B cell (primary cell): ENCODE results near the gene TXNDC2. TPM values are rescaled to one million over a fixed set of nuclear protein-coding genes. Genes with fewer than 3 reads are reported as not detected.
"Not testable (repeated sequence)": the region's sequence is repeated elsewhere in the genome, so short reads cannot be mapped to it uniquely, and the experiment has no call there.

Experiments
- ATAC-seq: fragments of 200-7000 bp; cut with Tn5 transposase; one replicate; pipeline ENCODE4 v1.10.0; 2021; ENCODE audit warnings: low read depth, mild to moderate bottlenecking, moderate number of reproducible peaks, moderate library complexity
- CTCF ChIA-PET: fragments of 350-600 bp; sonication (Branson Sonifier 250); formaldehyde crosslinking; loops from one replicate; lab custom pipeline; 2021; ENCODE audit warnings: antibody characterized with exemption, inconsistent platforms; lab: Charles Lee
- POLR2A ChIA-PET: fragments of 350-600 bp; sonication (Branson Sonifier 250); formaldehyde crosslinking; loops from one replicate; lab custom pipeline; 2021; ENCODE audit warnings: antibody characterized with exemption; lab: Charles Lee
- DNase-seq: peaks from one replicate; pipeline ENCODE4 v3.0.0; 2013
- H2AFZ ChIP-seq: 2 replicates; pipeline ENCODE4 v1.6.1; 2012; ENCODE audit warnings: mild to moderate bottlenecking, low read depth, low read length; ENCODE audit not compliant: insufficient read depth, poor library complexity, severe bottlenecking
- H3K27ac ChIP-seq, 2 donors: 1 replicate in 1 of 2; 2 replicates in 1 of 2; pipeline ENCODE4 v1.5.1; 2012 to 2013; ENCODE audit warnings: low read length in 2 of 2, mild to moderate bottlenecking in 2 of 2, moderate library complexity in 1 of 2
- H3K27me3 ChIP-seq, 4 experiments: fragments of 200-600 bp in 1 of 4; sonication (generic) in 1 of 4; replicated peaks in 1 of 4; 1 replicate in 2 of 4; 2 replicates in 2 of 4; pipeline versions ENCODE4 v1.6.1 to v1.7.0; 2013 to 2016; ENCODE audit warnings: low read length in 3 of 4, mild to moderate bottlenecking in 2 of 4, mixed read lengths in 1 of 4, moderate library complexity in 1 of 4; ENCODE audit not compliant: insufficient read depth in 4 of 4, control insufficient read depth in 3 of 4; ENCODE audit errors: control extremely low read depth in 1 of 4
- H3K36me3 ChIP-seq, 2 experiments: replicated peaks in 1 of 2; 1 replicate in 1 of 2; 2 replicates in 1 of 2; pipeline versions ENCODE4 v1.6.1 to v1.7.1; 2013; ENCODE audit warnings: low read length in 1 of 2; ENCODE audit not compliant: insufficient read depth in 2 of 2, control insufficient read depth in 1 of 2; ENCODE audit errors: control extremely low read depth in 1 of 2, extremely low read depth in 1 of 2
- H3K4me1 ChIP-seq, 2 donors: fragments of 200-600 bp in 1 of 2; sonication (generic) in 1 of 2; 1 replicate in 1 of 2; 2 replicates in 1 of 2; pipeline versions ENCODE4 v1.5.1 to v1.6.1; 2013 to 2017; ENCODE audit warnings: low read length in 2 of 2; ENCODE audit not compliant: control insufficient read depth in 2 of 2, insufficient read depth in 2 of 2
- H3K4me2 ChIP-seq: replicated peaks from 2 replicates; pipeline ENCODE3; 2012; ENCODE audit warnings: mild to moderate bottlenecking, low read depth, low read length; ENCODE audit not compliant: poor library complexity, severe bottlenecking
- H3K4me3 ChIP-seq, 5 experiments: fragments of 200-600 bp in 1 of 5; sonication (generic) in 1 of 5; 1 replicate in 3 of 5; 2 replicates in 2 of 5; pipeline versions ENCODE4 v1.5.1 to v1.7.0; 2011 to 2016; ENCODE audit warnings: low read length in 4 of 5, mild to moderate bottlenecking in 4 of 5, low read depth in 2 of 5, control low read depth in 1 of 5, moderate library complexity in 1 of 5; ENCODE audit not compliant: insufficient read depth in 1 of 5; ENCODE audit errors: control extremely low read depth in 1 of 5, extremely low read depth in 1 of 5
- H3K79me2 ChIP-seq: fragments of 200-600 bp; sonication (generic); one replicate; pipeline ENCODE4 v1.6.0; 2016; ENCODE audit warnings: low read length; ENCODE audit not compliant: control insufficient read depth, insufficient read depth
- H3K9ac ChIP-seq: fragments of 200-600 bp; sonication (generic); 2 replicates; pipeline ENCODE4 v1.6.1; 2017; ENCODE audit warnings: mild to moderate bottlenecking, low read length, moderate library complexity
- H3K9me3 ChIP-seq, 3 donors: one replicate each; pipeline versions ENCODE4 v1.6.1 to v1.7.1; 2013; ENCODE audit warnings: low read length in 2 of 3; ENCODE audit not compliant: control insufficient read depth in 2 of 3, insufficient read depth in 1 of 3; ENCODE audit errors: control extremely low read depth in 1 of 3
- H4K20me1 ChIP-seq: 2 replicates; pipeline ENCODE4 v1.6.0; 2012; ENCODE audit warnings: mild to moderate bottlenecking, low read length; ENCODE audit not compliant: insufficient read depth, control insufficient read depth, poor library complexity, severe bottlenecking
- H3K27ac Mint-ChIP-seq: one replicate; pipeline ENCODE4 v1.8.0; 2021; ENCODE audit warnings: mixed read lengths
- H3K27me3 Mint-ChIP-seq: one replicate; pipeline ENCODE4 v1.8.0; 2021; ENCODE audit warnings: mixed read lengths
- H3K4me1 Mint-ChIP-seq: one replicate; pipeline ENCODE4 v1.8.0; 2021; ENCODE audit warnings: mixed read lengths
- H3K4me3 Mint-ChIP-seq: one replicate; pipeline ENCODE4 v1.8.0; 2021; ENCODE audit warnings: mixed read lengths
- H3K9me3 Mint-ChIP-seq: one replicate; pipeline ENCODE4 v1.8.0; 2022; ENCODE audit warnings: mixed read lengths; ENCODE audit not compliant: insufficient read depth
- CTCF ChIP-seq: fragments of 200-600 bp; IDR thresholded peaks from one replicate; pipeline ENCODE4 v1.8.0; 2022; ENCODE audit warnings: antibody characterized with exemption, mild to moderate bottlenecking
- EZH2 ChIP-seq: IDR thresholded peaks from 2 replicates; pipeline ENCODE4 v1.6.1; 2012; ENCODE audit warnings: borderline replicate concordance, low read depth, mild to moderate bottlenecking, moderate library complexity, low read length; ENCODE audit not compliant: insufficient read depth, poor library complexity, severe bottlenecking
- WGBS: methylation state at CpG from one replicate; pipeline ENCODE4 v1.1.5; 2013; ENCODE audit warnings: missing lambda C conversion rate; ENCODE audit not compliant: insufficient coverage; 5-methylcytosine and 5-hydroxymethylcytosine counted together
- intact Hi-C: fragments of 100-400 bp; cut with micrococcal nuclease; formaldehyde crosslinking; loops from one replicate; pipeline ENCODE4 v1.10.0; 2022
- polyA plus RNA-seq: library from polyadenylated mRNA; depleted of rRNA; stranded (reverse); fragments of >200 nt; gene quantifications from 2 replicates; pipeline ENCODE4 v1.2.3, GENCODE V29; 2012
- total RNA-seq, 2 donors: library from RNA; stranded (reverse); fragments of 120-200 nt in 1 of 2; gene quantifications; 1 replicate in 1 of 2; 2 replicates in 1 of 2; pipeline versions ENCODE4 v1.2.3 to v1.2.4, GENCODE V29; 2013 to 2022

The TXNDC2 gene
- total and polyA plus RNA-seq, 2 donors (not counting 1 experiment from before 2014, with no cell fraction given): 0.07 to 0.22 TPM

- POLR2A ChIA-PET: no interaction called here
- Histone ChIP-seq H3K4me2 (no peak overlapping the region), H2AFZ (no peak overlapping the region), H3K36me3 (no peaks in the 10 kb centered on the region), H3K79me2 (no peaks in the 10 kb centered on the region), H3K9me3 (no peaks in the 10 kb centered on the region), H4K20me1 (no peaks in the 10 kb centered on the region), H3K9ac (no peak overlapping the region), H3K4me1 (no peaks in the 10 kb centered on the region), H3K27ac (no peak overlapping the region), H3K27me3 (peaks cover 0 to 2% (median 0%) of the 10 kb centered on the region in 4 experiments), H3K4me3 (no peak overlapping the region)
- no peak for TF ChIP-seq CTCF
- intact Hi-C loops: no loop called here
- no peaks in the 10 kb centered on the region for H3K9me3 Mint-ChIP-seq
- CTCF ChIA-PET: no interaction called here
- ATAC-seq: no peak
- H3K4me3 Mint-ChIP-seq: no peak overlapping the region
- 91% methylated on average over 4 of the region's 7 CpGs for WGBS
- H3K27me3 Mint-ChIP-seq: peaks cover 20% of the 10 kb centered on the region
- H3K27ac Mint-ChIP-seq: no peak overlapping the region
- H3K4me1 Mint-ChIP-seq: no peaks in the 10 kb centered on the region
- DNase-seq: no peak
These were observed 14.9 kb downstream of the TXNDC2 start for GRCh38 chr18:9900699-9901098.

GRCh38 chr18:9901377-9901776, 15.6 kb downstream of the TXNDC2 start:
- Histone ChIP-seq H3K9me3 (no peaks in the 10 kb centered on the region), H2AFZ (no peak overlapping the region), H3K27me3 (peaks cover 0 to 2% (median 0%) of the 10 kb centered on the region in 4 experiments), H3K4me2 (no peak overlapping the region), H3K36me3 (no peaks in the 10 kb centered on the region), H3K4me3 (no peak overlapping the region), H3K79me2 (no peaks in the 10 kb centered on the region), H3K27ac (no peak overlapping the region), H3K9ac (no peak overlapping the region), H3K4me1 (no peaks in the 10 kb centered on the region), H4K20me1 (no peaks in the 10 kb centered on the region)
- H3K4me3 Mint-ChIP-seq: no peak overlapping the region
- H3K4me1 Mint-ChIP-seq: no peaks in the 10 kb centered on the region
- DNase-seq (no peak), ATAC-seq (no peak)
- no peak overlapping the region for H3K27ac Mint-ChIP-seq
- ChIA-PET POLR2A (interaction anchor here (0.7 kb wide), 1 partner anchor 74 kb away, joined by 7 read pairs; no protein-coding TSS in a partner anchor), CTCF (no interaction called here)
- no peaks in the 10 kb centered on the region for H3K9me3 Mint-ChIP-seq
- intact Hi-C loops: no loop called here
- TF ChIP-seq CTCF: no peak
- no peak for TF ChIP-seq EZH2
- WGBS: 100% methylated on average over 2 of the region's 3 CpGs
- peaks cover 27% of the 10 kb centered on the region for H3K27me3 Mint-ChIP-seq

GRCh38 chr18:9902264-9902663, 16.5 kb downstream of the TXNDC2 start:
- DNase-seq, H3K36me3 ChIP-seq, H3K27ac Mint-ChIP-seq, POLR2A ChIA-PET, H3K27ac ChIP-seq, H3K4me3 ChIP-seq, H3K9me3 ChIP-seq, H3K4me1 ChIP-seq, H3K9me3 Mint-ChIP-seq, H4K20me1 ChIP-seq, CTCF ChIA-PET, ATAC-seq, intact Hi-C loops, H2AFZ ChIP-seq, H3K79me2 ChIP-seq, H3K9ac ChIP-seq, H3K4me2 ChIP-seq, H3K4me1 Mint-ChIP-seq, H3K27me3 ChIP-seq, H3K4me3 Mint-ChIP-seq: not testable (repeated sequence)
- WGBS: 92% methylated on average over 3 of the region's 14 CpGs
- H3K27me3 Mint-ChIP-seq: peaks cover 34% of the 10 kb centered on the region
